HG03439 (cell line): ENCODE data around the gene PTPN4.
"Not testable (repeated sequence)": the region's sequence is repeated elsewhere in the genome, so short reads cannot be mapped to it uniquely, and the experiment has no call there.

Experiments
- ATAC-seq: cut with Tn5 transposase; IDR thresholded peaks from one replicate; pipeline ENCODE4 v1.9.1; 2021; ENCODE audit warnings: mild to moderate bottlenecking, moderate library complexity; ENCODE audit not compliant: unreplicated experiment

The PTPN4 gene

DNA sequence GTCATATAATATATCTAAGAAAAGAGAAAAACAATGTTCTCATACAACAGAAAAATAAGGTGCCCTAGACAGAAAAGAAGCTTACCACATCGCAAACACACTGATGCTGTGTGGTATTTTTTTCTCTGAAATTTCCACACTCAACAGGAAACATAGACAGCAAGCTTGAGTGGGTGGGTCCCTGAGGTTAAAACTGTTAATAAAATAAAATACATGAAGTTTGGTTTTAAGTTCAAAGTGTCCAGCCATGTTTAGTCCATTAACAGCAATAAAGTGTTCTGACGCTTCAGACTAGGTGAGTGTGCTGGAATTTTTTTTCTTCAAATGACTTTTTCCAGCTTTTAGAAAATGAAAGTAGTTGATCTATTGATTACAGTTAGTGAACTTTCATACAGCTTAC is 169.8 kb downstream of the PTPN4 start:
- ATAC-seq = no peak

DNA sequence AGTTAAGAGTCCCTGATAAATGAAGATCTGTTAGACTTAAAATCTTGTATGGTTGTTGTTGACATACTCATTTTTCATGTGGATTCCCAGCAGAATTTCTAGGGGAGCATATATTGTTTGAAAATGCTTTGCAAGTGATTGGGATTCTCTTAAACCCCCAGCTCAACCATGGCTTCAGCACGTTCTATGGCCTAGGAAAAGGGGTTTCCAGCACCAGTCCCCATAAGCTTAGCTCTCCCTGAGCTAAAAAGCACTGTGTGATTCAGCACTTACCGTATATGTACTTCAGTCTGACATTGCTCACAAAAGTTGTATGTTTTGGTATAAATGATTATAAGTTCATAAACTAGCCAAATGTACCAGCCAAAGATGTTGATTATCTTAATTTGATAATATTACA is 173.1 kb downstream of the PTPN4 start:
- no peak for ATAC-seq

DNA sequence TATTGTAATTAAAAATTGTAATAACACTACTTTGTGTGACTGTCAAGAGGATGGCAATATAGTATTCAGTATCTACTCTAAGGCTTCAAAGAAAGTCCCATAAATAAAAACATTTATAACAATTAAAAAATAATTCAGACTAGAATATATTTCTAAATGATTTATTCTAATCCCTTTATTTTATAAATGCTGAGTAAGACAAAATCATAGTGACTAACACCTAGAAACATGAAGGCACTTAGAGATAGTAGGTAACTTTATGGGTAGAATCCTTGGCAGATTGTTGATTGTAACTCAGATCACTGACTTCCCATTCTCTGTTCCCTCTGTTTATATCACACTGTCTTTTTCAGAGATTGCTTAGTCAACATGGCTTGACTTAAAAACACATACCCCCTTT is 174.6 kb downstream of the PTPN4 start:
- ATAC-seq = no peak

DNA sequence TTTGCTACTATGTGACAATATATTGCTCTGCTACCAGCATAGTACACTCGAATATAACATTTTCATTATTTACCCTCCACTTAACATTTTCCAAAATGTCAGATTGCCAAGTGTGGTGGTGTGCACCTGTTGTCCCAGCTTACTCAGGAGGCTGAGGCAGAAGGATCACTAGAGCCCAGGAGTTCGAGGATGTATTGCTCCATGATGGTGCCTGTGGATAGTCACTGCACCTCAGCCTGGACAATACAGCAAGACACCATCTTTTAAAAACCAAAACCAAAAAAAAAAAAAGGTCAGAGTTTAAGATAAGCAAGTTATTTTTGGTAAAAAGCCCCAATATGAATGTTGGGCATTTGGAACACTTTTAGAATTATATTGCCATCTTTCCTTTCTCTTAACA is 178.0 kb downstream of the PTPN4 start:
- ATAC-seq = no peak

DNA sequence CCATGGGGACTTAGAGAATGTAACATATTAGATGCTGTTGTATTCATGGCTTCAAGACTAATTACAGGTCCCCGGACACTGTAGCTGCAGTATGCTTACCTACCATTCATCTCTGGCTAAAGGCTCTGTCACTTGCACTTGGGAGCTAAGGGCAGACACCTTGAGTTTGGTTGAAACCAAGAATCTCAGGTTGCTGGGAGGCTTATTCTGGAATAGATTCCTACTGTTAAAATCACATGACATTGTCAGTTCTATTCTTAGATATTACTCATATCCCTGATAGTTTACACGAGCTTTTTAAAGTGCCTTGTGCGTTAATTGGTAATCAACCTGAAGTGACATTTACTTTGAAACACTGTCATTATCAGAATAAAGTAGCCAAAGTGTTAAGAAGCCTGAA is 180.2 kb downstream of the PTPN4 start:
- no peak for ATAC-seq

DNA sequence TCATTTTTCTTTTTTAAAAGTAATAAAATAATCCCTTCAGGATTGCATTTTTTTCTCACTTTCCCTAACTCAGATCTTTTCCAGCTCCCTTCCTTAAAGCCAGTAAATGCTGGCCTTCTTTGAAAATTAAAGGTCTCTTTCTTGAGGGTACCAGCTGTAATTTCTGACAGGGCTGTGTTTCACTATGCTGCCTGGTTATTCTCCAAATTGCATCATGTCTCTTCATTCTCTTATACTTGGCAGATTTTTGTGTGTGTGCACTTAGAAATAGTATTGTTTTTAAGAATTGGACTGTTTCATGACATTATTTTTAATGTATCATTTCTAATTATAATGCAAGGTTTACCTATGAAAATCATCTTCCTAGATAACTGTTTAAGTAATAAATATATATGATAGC is 181.1 kb downstream of the PTPN4 start:
- no peak for ATAC-seq

DNA sequence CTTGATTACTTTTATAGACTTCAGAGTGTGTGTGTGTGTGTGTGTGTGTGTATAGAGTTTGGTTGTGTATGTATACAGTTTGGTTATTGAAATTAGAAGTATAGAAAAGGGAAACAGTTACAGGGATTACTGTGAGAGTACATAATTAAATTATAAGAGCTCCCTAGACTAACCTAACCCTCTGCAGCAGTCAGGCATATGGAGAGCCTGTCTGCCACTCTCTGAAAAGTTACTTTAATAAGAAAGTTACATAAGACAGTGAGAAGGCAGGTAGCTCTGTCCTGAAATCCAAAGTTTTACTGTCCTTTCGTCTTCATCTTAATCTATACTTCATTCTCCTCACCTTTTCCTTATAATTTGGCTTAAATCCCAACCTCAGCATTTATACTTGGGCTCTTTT is 181.7 kb downstream of the PTPN4 start:
- ATAC-seq = no peak

DNA sequence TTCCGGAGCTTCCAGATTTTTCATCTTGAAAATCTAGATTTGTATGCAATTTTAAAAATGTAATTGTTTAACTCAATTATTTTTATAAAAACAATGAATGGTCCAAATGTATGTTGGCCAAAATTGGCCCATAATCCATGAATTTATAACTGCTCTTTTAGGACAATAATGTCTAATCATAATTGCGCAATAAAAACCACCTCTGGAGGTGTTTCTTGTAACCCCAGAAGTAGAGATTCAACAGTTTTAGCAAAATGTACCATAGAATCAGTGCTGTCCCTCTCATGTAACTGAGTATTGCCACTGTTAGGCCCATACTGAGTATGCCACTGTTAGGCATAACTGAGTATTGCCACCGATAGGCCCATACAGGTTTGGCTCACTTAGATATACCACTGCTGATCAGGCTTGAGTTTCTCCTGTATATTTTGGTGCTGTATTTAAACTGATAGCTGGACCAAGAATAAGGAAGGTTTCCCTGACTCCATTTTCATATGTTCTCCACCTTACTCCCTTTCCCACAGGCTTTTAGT is 182.3 kb downstream of the PTPN4 start:
- no peak for ATAC-seq

DNA sequence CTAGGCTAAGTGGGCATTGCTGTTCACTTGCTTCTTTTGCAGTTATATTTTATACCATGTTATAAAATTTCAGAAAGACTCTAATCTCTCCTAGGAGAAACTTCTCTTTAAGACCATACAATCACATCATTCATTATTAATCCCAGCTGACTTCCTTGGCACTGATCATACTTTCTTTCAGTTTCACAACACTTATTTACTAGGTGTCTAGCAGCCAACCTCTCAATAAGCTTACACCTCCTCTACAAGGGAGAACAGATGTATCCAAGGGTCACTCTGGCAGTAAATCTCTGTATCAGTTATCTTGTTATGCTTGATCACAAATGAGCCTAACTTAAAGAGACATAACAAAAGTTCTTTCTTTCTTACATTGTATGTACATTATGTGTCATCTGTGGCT is 183.3 kb downstream of the PTPN4 start:
- no peak for ATAC-seq

DNA sequence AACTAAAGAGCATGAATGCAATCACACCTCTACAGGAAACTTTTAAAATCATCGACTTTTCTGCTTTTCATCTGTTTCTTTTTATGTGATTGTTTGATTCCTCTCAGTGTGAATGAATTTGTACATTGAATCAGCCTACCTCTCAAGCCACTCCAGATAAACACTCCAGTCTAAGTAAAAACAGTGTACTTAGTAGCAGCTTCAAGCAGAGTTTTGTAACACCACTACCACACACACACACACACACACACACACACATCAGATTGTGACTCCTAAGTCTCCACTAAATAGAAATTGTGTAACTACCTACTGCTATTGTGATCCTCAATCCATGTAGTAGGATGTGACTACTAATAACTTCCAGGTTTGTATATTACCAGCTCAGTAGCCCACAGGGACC is 187.8 kb downstream of the PTPN4 start:
- ATAC-seq = no peak

DNA sequence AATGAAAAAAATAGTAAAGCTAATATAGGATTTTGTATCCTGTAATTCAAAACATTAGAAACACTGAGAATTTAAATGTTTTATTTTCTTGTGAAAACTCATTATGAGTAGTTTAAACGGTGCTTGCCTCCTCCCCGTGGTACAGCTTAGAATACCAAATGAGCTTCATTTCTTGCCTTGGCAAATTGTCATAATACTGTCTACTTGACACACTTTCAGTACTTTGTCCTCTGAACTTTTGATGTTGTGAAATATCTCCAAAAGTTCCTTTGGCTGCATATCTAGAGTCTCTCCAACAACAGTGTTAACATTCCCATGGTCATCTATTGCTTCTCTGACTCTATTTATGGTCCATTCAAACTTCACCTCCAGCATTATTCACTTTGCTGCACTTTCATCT is 191.2 kb downstream of the PTPN4 start:
- ATAC-seq = no peak

DNA sequence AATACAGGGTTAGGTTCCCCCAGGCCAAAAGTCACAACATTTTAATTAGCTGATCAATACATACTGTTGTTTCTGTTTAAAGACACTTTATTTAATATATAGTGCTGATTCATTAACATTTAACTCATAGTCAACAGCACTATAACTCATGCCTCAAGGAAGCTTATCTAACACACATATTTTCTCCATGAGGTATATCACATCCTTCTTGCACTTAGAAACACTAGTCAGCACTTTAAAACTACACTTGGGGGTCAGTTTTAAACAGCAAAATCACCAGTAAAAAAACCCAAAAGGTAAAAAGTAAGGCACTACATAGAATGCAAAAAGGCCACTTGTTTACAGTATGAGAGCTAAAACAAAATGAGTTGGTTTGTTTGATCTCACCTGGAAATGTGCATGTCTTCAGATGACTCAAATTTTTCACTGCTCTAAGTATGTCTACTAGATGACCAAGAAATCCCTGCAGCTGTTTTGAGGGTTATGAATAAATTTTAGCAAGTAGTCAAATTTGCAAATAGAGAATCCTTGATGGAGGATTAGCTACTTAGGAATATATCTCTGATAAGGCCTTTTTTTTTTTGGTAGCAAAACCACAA is 199.0 kb downstream of the PTPN4 start:
- no peak for ATAC-seq

DNA sequence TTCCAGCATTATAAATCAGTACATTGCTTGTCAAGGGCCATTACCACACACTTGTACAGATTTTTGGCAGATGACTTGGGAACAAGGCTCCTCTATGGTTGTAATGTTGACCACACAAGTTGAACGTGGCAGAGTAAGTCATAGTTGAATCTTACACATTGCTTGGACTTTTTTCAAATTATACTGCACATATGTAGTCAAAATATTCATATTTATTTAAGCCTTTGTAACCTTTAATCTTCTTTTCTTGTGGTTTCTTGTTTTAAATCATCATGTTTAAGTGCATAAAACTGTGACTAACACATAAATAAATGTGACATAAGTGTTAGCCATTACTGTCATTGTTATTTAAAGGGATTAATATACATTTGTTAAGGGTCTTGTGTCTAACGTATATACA is 201.1 kb downstream of the PTPN4 start:
- no peak for ATAC-seq

DNA sequence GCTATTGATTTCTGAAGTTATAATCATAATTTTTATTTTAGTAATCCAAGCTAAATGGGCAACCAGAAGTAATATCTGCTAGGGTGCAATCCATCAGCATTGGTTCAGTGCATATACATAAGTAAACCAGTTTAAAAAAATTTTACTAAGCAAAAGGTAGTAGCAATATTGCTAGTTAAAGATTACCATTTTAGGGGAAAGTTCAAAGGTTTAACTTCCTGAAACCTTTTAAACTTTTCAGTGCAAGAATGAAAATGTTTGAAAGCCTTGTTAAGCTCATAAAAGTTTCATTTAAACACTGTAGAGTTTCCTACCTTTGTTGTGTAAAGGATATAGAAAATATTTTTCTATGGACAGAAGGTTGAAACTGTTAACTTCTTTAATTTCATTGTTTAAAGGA is 222.2 kb downstream of the PTPN4 start:
- ATAC-seq = no peak

DNA sequence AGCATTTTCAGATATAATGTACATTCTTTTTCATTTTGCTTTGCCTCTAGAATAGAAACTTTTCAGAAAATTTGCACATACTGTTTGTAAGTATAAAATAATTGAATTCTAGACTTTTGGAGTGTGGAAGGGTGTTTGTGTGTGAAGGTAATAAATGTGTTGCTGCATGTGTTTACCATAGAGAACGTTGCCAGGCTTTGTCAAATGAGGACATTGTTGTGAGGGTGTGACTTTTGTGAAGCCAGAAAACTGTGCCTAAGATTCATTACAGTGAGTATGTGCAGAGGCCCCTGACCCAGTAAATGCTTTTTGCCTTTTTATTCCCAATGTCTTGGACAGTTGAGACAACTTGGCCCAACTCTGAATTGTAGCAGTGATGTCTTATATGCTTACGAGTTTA is 222.8 kb downstream of the PTPN4 start:
- ATAC-seq = no peak

DNA sequence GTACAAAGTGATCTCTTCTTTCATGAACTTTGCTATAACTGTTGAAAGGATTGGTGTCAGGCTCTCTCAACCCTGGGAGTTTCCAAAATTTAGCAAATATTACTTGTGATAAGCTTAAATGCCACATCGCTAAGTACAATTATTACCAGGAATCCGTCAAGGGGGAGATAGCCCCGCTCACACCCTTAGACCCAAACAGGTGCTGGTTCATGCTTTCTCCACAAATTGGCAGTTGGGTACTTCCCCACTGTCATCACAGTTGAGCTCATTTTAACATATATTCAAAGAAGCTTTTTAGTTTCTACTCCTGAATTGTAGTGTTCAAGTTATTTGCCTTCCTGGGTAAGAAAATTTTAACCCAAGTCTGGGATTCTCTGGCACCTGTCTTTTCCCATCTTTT is 223.4 kb downstream of the PTPN4 start:
- no peak for ATAC-seq

DNA sequence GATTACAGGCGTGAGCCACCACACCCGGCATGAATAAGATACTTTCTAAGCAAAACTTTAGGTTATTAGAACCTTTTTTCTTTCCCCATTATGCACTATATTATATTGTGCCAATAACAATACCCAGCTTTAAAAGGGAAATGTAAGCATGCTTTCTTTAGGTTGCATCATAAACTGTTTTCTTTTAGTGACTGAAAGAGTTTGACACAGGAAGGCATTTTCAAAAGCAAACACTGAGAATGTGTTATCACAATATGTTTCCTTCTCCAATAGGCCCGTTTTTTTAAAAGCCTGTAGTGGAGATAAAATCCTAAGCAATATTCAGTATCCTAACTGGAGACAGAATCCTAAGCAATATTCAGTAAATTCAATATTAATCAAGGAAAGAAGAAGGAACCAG is 236.4 kb downstream of the PTPN4 start:
- ATAC-seq = no peak

DNA sequence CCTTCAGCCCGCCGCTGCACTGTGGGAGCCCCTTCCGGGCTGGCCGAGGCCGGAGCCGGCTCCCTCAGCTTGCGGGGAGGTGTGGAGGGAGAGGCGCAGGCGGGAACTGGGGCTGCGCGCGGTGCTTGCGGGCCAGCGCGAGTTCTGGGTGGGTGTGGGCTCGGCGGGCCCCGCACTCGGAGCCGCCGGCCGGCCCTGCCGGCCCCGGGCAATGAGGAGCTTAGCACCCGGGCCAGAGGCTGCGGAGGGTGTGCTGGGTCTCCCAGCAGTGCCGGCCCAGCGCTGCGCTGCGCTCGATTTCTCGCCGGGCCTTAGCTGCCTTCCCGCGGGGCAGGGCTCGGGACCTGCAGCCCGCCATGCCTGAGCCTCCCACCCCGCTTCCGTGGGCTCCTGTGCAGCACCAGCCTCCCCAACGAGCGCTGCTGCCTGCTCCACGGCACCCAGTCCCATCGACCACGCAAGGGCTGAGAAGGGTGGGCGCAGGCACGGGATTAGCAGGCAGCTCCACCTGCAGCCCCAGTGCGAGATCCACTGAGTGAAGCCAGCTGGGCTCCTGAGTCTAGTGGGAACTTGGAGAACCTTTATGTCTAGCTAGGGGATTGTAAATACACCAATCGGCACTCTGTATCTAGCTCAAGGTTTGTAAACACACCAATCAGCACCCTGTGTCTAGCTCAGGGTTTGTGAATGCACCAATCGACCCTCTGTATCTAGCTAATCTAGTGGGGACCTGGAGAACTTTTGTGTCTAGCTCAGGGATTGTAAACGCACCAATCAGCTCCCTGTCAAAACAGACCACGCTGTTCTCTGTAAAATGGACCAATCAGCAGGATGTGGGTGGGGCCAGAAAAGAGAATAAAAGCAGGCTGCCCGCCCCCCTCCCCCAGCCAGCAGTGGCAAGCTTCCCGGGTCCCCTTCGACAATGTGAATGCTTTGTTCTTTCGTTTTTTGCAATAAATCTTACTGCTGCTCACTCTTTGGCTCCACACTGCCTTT is 237.5 kb downstream of the PTPN4 start:
- not testable (repeated sequence) for ATAC-seq

DNA sequence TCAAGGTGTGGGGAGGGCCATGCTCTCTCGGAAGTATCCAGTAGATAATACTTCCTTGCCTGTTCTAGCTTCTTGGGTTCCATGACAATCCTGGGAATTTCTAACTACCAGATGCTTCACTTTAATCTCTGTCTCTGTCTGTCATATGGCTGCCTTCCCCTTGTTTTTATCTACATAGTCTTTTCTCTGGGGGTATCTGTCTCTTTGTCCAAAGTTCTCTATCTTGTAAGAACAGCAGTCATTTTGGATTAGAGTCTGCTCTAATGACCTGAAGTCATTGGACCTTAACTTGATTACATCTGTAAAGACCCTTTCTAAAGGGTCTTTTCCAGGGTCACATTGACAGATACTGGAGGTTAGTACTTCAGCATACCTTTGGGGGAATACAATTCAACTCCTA is 241.7 kb downstream of the PTPN4 start:
- no peak for ATAC-seq

DNA sequence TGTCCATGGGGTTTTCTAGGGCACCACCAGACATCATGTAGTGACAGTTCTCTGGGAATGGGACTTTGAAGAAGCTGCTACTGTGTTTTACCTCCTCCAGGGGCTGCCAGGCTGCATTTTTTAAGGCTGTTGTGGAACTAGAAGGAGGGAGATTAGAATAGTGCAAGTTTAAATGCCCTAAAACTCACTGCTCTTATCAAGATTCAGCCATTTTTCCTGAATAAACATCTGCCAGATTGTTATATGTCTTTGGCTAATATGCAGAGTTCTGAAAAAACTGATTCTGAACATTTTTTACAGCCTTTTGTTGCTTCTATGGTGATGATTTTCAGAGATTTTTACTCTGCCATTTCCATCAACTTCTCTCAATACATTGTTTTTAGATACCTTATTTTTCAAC is 244.5 kb downstream of the PTPN4 start:
- no peak for ATAC-seq

DNA sequence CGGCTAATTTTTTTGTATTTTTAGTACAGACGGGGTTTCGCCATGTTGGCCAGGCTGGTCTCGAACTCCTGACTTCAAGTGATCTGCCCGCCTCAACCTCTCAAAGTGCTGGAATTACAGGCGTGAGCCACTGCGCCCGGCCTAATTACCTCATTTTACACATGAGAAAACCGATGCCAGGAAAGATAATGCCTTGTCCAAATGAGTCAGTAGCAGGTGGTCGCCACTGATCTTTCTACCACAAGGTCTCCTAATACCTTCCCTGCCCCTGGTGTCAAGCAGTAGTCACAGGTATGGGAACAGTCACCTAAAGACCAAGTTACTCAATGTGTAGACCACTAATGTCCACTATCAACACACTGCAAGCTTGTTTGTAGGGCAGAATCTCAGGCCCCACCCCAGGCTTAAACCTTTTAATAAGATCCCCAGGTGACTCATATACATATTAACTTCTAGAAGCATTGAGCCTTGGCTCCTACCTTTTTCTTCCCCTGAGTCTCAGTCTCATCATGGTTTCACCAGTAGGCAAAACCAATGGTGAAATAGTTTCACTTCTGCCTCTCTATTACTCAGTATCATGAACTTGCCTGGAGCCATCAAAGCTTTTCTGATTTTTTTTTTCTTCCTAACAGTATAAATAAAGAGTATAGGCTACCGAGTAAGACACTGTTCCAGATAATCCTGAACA is 246.3 kb downstream of the PTPN4 start:
- ATAC-seq = peak; percentile 39

DNA sequence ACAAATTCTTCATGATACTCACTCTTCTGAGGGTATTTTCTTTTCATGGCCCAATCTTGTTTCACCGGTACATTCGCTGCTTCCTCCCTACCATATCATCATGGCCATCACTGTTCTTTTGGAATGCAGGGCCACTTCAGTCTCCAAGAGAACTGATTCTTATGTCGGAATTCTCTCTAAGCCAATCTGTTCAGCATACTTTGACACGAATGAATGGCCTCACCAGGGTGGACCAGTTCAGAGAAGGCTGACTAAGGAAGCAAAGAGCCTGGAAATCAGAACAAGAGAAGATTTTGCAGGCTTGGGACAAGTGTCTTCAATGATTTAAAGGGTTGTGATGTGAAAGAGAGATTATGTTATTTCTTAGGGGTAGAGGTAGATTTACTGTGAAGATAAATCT is 248.1 kb downstream of the PTPN4 start:
- no peak for ATAC-seq
